ENCODE results near the gene BRSK2. TPM values are rescaled to one million over a fixed set of nuclear protein-coding genes. Genes with fewer than 3 reads are reported as not detected.

Gene BRSK2
- total and polyA plus RNA-seq, 9 of the 15 experiments (the other 6 are each of a cell fraction or from before 2014, with no cell fraction given): 0.06 to 0.52 (median 0.18) TPM; not detected in 5

DNA sequence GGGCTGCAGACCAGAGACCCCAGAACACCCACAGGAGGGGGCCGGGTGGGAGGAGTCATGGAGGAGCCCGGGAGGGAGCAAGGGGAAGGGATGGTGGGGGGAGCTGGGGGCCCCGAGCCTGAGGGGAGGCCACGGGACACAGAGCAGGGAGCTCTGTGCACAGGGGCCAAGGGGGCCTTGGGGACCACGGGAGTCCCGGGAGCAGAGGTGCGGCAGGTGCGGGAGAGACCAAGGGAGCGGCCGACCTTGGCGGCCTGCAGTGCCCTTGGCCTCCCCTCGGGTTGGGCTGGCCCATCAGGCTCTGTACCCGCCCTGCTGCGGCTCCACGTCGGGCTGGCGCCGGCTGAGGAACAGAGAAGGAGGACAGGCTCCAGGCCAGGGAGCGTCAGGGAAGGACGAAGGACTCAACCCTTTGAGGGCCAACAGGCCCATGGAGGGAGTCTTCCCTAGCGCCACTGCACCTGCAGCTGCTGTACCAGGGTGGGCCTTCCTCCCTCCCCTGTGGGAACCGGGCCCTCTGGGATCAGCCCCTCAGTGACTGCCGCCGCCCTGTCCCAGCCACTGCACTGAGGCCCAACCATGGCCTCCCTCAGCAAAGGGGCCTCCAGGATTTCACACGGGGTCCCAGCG lies 17.8 kb upstream of the BRSK2 start (continued):
- TF ChIP-seq NONO (IDR thresholded peaks at IDR 0.05; ENCODE audit: low read depth in 2 of 2, low read length in 1 of 2): 0 out of 4 replicates have a peak, but pooled peaks of 1 of the 2 experiments have one; percentile 26

DNA sequence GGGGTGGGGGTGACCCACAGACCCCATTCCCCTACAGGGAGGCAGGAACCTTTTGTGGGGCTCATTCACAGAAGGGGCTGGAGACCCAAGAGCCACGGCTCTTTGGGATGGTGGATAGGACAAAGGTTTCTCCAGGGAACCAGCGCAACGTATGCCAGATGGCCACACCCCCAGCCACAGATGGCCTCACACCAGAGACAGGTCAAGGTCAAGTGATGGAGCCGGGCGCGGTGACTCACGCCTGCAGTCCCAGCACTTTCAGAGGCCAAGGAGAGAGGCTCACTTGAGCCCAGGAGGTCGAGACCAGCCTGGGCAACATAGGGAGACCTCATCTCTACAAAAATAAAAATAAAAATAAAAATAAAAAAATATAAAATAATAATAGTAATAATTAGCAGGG lies 17.1 kb upstream of the BRSK2 start:
- ChIA-PET CTCF (ENCODE audit: low intra/inter-chr PET ratio) (no interaction called here), POLR2A (no interaction called here)
- intact Hi-C loops (cut with micrococcal nuclease) (no loop called here), in situ Hi-C loops (cut with MboI) (no loop called here)
- Histone ChIP-seq H3K9ac (ENCODE audit: insufficient read depth in 1 of 2, low read depth in 2 of 2, low read length in 2 of 2) (no peak overlapping the region), H3K9me3 (replicated peaks; ENCODE audit: control insufficient read depth, insufficient read depth, low read depth, low read length) (no peaks in the 10 kb centered on the region), H2AFZ (ENCODE audit: low read depth, low read length) (no peak overlapping the region), H3K4me3 (no peak overlapping the region), H3K9me1 (ENCODE audit: control insufficient read depth, insufficient read depth, low read length) (no peaks in the 10 kb centered on the region), H3K27ac (ENCODE audit: extremely low read depth, low read depth, low read length) (no peak overlapping the region), H3K4me2 (ENCODE audit: insufficient read depth, low read length) (no peak overlapping the region), H3K27me3 (ENCODE audit: control insufficient read depth in 2 of 2, insufficient read depth in 2 of 2, low read length in 2 of 2) (peaks cover 30 to 89% of the 10 kb centered on the region in 2 experiments; a peak in 4 of 5 replicates), H4K20me1 (replicated peaks; ENCODE audit: control insufficient read depth, insufficient read depth, low read length) (no peaks in the 10 kb centered on the region; the same call in 1 of the 2 replicates), H3K79me2 (ENCODE audit: control insufficient read depth, insufficient read depth, low read length) (no peaks in the 10 kb centered on the region), H3K4me1 (replicated peaks in 1 of 2; ENCODE audit: control insufficient read depth in 2 of 2, insufficient read depth in 2 of 2, low read length in 2 of 2) (peaks cover 0 to 25% of the 10 kb centered on the region in 2 experiments; a peak in 1 of 5 replicates), H3K36me3 (ENCODE audit: control insufficient read depth, insufficient read depth, low read length) (no peaks in the 10 kb centered on the region)
- no peak for FAIRE-seq
- no TSS peak for BruUV-seq (replicated peaks)
- DNase-seq (ENCODE audit: extremely low read depth in 1 of 4, low spot score in 3 of 4): peak in 3 of 4 experiments; percentile 33 to 42 (median 34)
- WGBS (ENCODE audit: insufficient coverage, low coverage, missing lambda C conversion rate): 0% methylated on average over 8 of the region's 8 CpGs
- TF ChIP-seq SUPT5H (IDR thresholded peaks at IDR 0.05) (no peak), FOSL1 (tag; conservative IDR thresholded peaks at IDR 0.05) (peak; percentile 50), ESRRA (IDR thresholded peaks at IDR 0.05; ENCODE audit: borderline replicate concordance, low read depth) (peak; percentile 79), JUND (IDR thresholded peaks at IDR 0.05; ENCODE audit: borderline replicate concordance, low read depth, low read length) (peak; percentile 45), JUND (tag; IDR thresholded peaks at IDR 0.05; ENCODE audit: borderline replicate concordance, low read depth, low read length) (no peak), SMARCC2 (IDR thresholded peaks at IDR 0.05; ENCODE audit: low read depth) (no peak)
- TF ChIP-seq, protein P1, sequence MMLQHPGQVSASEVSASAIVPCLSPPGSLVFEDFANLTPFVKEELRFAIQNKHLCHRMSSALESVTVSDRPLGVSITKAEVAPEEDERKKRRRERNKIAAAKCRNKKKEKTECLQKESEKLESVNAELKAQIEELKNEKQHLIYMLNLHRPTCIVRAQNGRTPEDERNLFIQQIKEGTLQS (IDR thresholded peaks at IDR 0.05): peak; percentile 39; the same call in 1 of the 2 replicates
- TF ChIP-seq, protein P1 (CRISPR knock-in tag; conservative IDR thresholded peaks at IDR 0.05): no peak
- ATAC-seq: no peak

Measured in K562 (cell line).